B cell (primary cell): Measurements from ENCODE around the gene ASB8. TPM values are rescaled to one million over a fixed set of nuclear protein-coding genes. Genes with fewer than 3 reads are reported as not detected.

Experiments
- ATAC-seq: fragments of 200-7000 bp; cut with Tn5 transposase; one replicate; pipeline ENCODE4 v1.10.0; 2021; ENCODE audit warnings: low read depth, mild to moderate bottlenecking, moderate number of reproducible peaks, moderate library complexity
- CTCF ChIA-PET: fragments of 350-600 bp; sonication (Branson Sonifier 250); formaldehyde crosslinking; loops from one replicate; lab custom pipeline; 2021; ENCODE audit warnings: antibody characterized with exemption, inconsistent platforms; lab: Charles Lee
- POLR2A ChIA-PET: fragments of 350-600 bp; sonication (Branson Sonifier 250); formaldehyde crosslinking; loops from one replicate; lab custom pipeline; 2021; ENCODE audit warnings: antibody characterized with exemption; lab: Charles Lee
- DNase-seq: peaks from one replicate; pipeline ENCODE4 v3.0.0; 2013
- H2AFZ ChIP-seq: 2 replicates; pipeline ENCODE4 v1.6.1; 2012; ENCODE audit warnings: mild to moderate bottlenecking, low read depth, low read length; ENCODE audit not compliant: insufficient read depth, poor library complexity, severe bottlenecking
- H3K27ac ChIP-seq, 2 donors: 1 replicate in 1 of 2; 2 replicates in 1 of 2; pipeline ENCODE4 v1.5.1; 2012 to 2013; ENCODE audit warnings: low read length in 2 of 2, mild to moderate bottlenecking in 2 of 2, moderate library complexity in 1 of 2
- H3K27me3 ChIP-seq, 4 experiments: fragments of 200-600 bp in 1 of 4; sonication (generic) in 1 of 4; replicated peaks in 1 of 4; 1 replicate in 2 of 4; 2 replicates in 2 of 4; pipeline versions ENCODE4 v1.6.1 to v1.7.0; 2013 to 2016; ENCODE audit warnings: low read length in 3 of 4, mild to moderate bottlenecking in 2 of 4, mixed read lengths in 1 of 4, moderate library complexity in 1 of 4; ENCODE audit not compliant: insufficient read depth in 4 of 4, control insufficient read depth in 3 of 4; ENCODE audit errors: control extremely low read depth in 1 of 4
- H3K36me3 ChIP-seq, 2 experiments: replicated peaks in 1 of 2; 1 replicate in 1 of 2; 2 replicates in 1 of 2; pipeline versions ENCODE4 v1.6.1 to v1.7.1; 2013; ENCODE audit warnings: low read length in 1 of 2; ENCODE audit not compliant: insufficient read depth in 2 of 2, control insufficient read depth in 1 of 2; ENCODE audit errors: control extremely low read depth in 1 of 2, extremely low read depth in 1 of 2
- H3K4me1 ChIP-seq, 2 donors: fragments of 200-600 bp in 1 of 2; sonication (generic) in 1 of 2; 1 replicate in 1 of 2; 2 replicates in 1 of 2; pipeline versions ENCODE4 v1.5.1 to v1.6.1; 2013 to 2017; ENCODE audit warnings: low read length in 2 of 2; ENCODE audit not compliant: control insufficient read depth in 2 of 2, insufficient read depth in 2 of 2
- H3K4me2 ChIP-seq: replicated peaks from 2 replicates; pipeline ENCODE3; 2012; ENCODE audit warnings: mild to moderate bottlenecking, low read depth, low read length; ENCODE audit not compliant: poor library complexity, severe bottlenecking
- H3K4me3 ChIP-seq, 5 experiments: fragments of 200-600 bp in 1 of 5; sonication (generic) in 1 of 5; 1 replicate in 3 of 5; 2 replicates in 2 of 5; pipeline versions ENCODE4 v1.5.1 to v1.7.0; 2011 to 2016; ENCODE audit warnings: low read length in 4 of 5, mild to moderate bottlenecking in 4 of 5, low read depth in 2 of 5, control low read depth in 1 of 5, moderate library complexity in 1 of 5; ENCODE audit not compliant: insufficient read depth in 1 of 5; ENCODE audit errors: control extremely low read depth in 1 of 5, extremely low read depth in 1 of 5
- H3K79me2 ChIP-seq: fragments of 200-600 bp; sonication (generic); one replicate; pipeline ENCODE4 v1.6.0; 2016; ENCODE audit warnings: low read length; ENCODE audit not compliant: control insufficient read depth, insufficient read depth
- H3K9ac ChIP-seq: fragments of 200-600 bp; sonication (generic); 2 replicates; pipeline ENCODE4 v1.6.1; 2017; ENCODE audit warnings: mild to moderate bottlenecking, low read length, moderate library complexity
- H3K9me3 ChIP-seq, 3 donors: one replicate each; pipeline versions ENCODE4 v1.6.1 to v1.7.1; 2013; ENCODE audit warnings: low read length in 2 of 3; ENCODE audit not compliant: control insufficient read depth in 2 of 3, insufficient read depth in 1 of 3; ENCODE audit errors: control extremely low read depth in 1 of 3
- H4K20me1 ChIP-seq: 2 replicates; pipeline ENCODE4 v1.6.0; 2012; ENCODE audit warnings: mild to moderate bottlenecking, low read length; ENCODE audit not compliant: insufficient read depth, control insufficient read depth, poor library complexity, severe bottlenecking
- H3K27ac Mint-ChIP-seq: one replicate; pipeline ENCODE4 v1.8.0; 2021; ENCODE audit warnings: mixed read lengths
- H3K27me3 Mint-ChIP-seq: one replicate; pipeline ENCODE4 v1.8.0; 2021; ENCODE audit warnings: mixed read lengths
- H3K4me1 Mint-ChIP-seq: one replicate; pipeline ENCODE4 v1.8.0; 2021; ENCODE audit warnings: mixed read lengths
- H3K4me3 Mint-ChIP-seq: one replicate; pipeline ENCODE4 v1.8.0; 2021; ENCODE audit warnings: mixed read lengths
- H3K9me3 Mint-ChIP-seq: one replicate; pipeline ENCODE4 v1.8.0; 2022; ENCODE audit warnings: mixed read lengths; ENCODE audit not compliant: insufficient read depth
- CTCF ChIP-seq: fragments of 200-600 bp; IDR thresholded peaks from one replicate; pipeline ENCODE4 v1.8.0; 2022; ENCODE audit warnings: antibody characterized with exemption, mild to moderate bottlenecking
- EZH2 ChIP-seq: IDR thresholded peaks from 2 replicates; pipeline ENCODE4 v1.6.1; 2012; ENCODE audit warnings: borderline replicate concordance, low read depth, mild to moderate bottlenecking, moderate library complexity, low read length; ENCODE audit not compliant: insufficient read depth, poor library complexity, severe bottlenecking
- WGBS: methylation state at CpG from one replicate; pipeline ENCODE4 v1.1.5; 2013; ENCODE audit warnings: missing lambda C conversion rate; ENCODE audit not compliant: insufficient coverage; 5-methylcytosine and 5-hydroxymethylcytosine counted together
- intact Hi-C: fragments of 100-400 bp; cut with micrococcal nuclease; formaldehyde crosslinking; loops from one replicate; pipeline ENCODE4 v1.10.0; 2022
- polyA plus RNA-seq: library from polyadenylated mRNA; depleted of rRNA; stranded (reverse); fragments of >200 nt; gene quantifications from 2 replicates; pipeline ENCODE4 v1.2.3, GENCODE V29; 2012
- total RNA-seq, 2 donors: library from RNA; stranded (reverse); fragments of 120-200 nt in 1 of 2; gene quantifications; 1 replicate in 1 of 2; 2 replicates in 1 of 2; pipeline versions ENCODE4 v1.2.3 to v1.2.4, GENCODE V29; 2013 to 2022

Gene ASB8
- total and polyA plus RNA-seq, 2 donors (not counting 1 experiment from before 2014, with no cell fraction given), result 22.7 to 54.8 TPM

GRCh38 chr12:48151103-48151771 is 6.1 kb downstream of the ASB8 start:
- Histone ChIP-seq H3K4me1 (peaks cover under 1 to 1% of the 10 kb centered on the region in 2 donors), H3K36me3 (peaks cover 2 to 63% of the 10 kb centered on the region in 2 experiments), H3K4me2 (no peak overlapping the region), H4K20me1 (peaks cover 17% of the 10 kb centered on the region), H2AFZ (no peak overlapping the region), H3K27ac (no peak overlapping the region), H3K27me3 (no peaks in the 10 kb centered on the region), H3K9me3 (no peaks in the 10 kb centered on the region), H3K4me3 (no peak overlapping the region), H3K79me2 (peaks cover 17% of the 10 kb centered on the region), H3K9ac (no peak overlapping the region)
- TF ChIP-seq EZH2 (no peak), CTCF (no peak)
- ATAC-seq (no peak), DNase-seq (no peak)
- H3K4me1 Mint-ChIP-seq, result peaks cover 5% of the 10 kb centered on the region
- WGBS, result 83% methylated on average over 2 of the region's 2 CpGs
- H3K9me3 Mint-ChIP-seq, result no peaks in the 10 kb centered on the region
- ChIA-PET POLR2A (no interaction called here), CTCF (no interaction called here)
- H3K27ac Mint-ChIP-seq, result no peak overlapping the region
- no peaks in the 10 kb centered on the region for H3K27me3 Mint-ChIP-seq
- H3K4me3 Mint-ChIP-seq, result no peak overlapping the region
- intact Hi-C loops, result no loop called here

GRCh38 chr12:48145981-48146380 is 11.3 kb downstream of the ASB8 start:
- H3K27ac ChIP-seq, result no peak overlapping the region
- DNase-seq, result no peak
- Mint-ChIP-seq H3K4me3 (no peak overlapping the region), H3K4me1 (no peaks in the 10 kb centered on the region), H3K9me3 (no peaks in the 10 kb centered on the region), H3K27me3 (no peaks in the 10 kb centered on the region), H3K27ac (no peak overlapping the region)
- CTCF ChIA-PET, result interaction anchor here (1.1 kb wide), 1 partner anchor 22 kb away, joined by 3 read pairs; no protein-coding TSS in a partner anchor
- peaks cover under 1 to 84% of the 10 kb centered on the region in 2 experiments for H3K36me3 ChIP-seq
- H3K9me3 ChIP-seq, result no peaks in the 10 kb centered on the region
- TF ChIP-seq EZH2 (no peak), CTCF (no peak)
- no peak overlapping the region for H3K4me2 ChIP-seq
- H4K20me1 ChIP-seq, result peaks cover 6% of the 10 kb centered on the region
- no peaks in the 10 kb centered on the region for H3K4me1 ChIP-seq
- no peak overlapping the region for H2AFZ ChIP-seq
- no CpG with 5 or more reads among the region's 1 CpG for WGBS
- no peak overlapping the region for H3K4me3 ChIP-seq
- no peaks in the 10 kb centered on the region for H3K27me3 ChIP-seq
- intact Hi-C loops, result no loop called here
- POLR2A ChIA-PET, result no interaction called here
- no peaks in the 10 kb centered on the region for H3K79me2 ChIP-seq
- no peak for ATAC-seq
- no peak overlapping the region for H3K9ac ChIP-seq
